Erythroblast (primary cell): ENCODE data around the gene TENT4B.

Experiments
- GATA1 ChIP-seq: IDR thresholded peaks from 2 replicates; pipeline ENCODE4 v1.6.1; 2011; ENCODE audit warnings: low read depth, mild to moderate bottlenecking, control low read depth, low read length, moderate library complexity
- POLR2A ChIP-seq: IDR thresholded peaks from 2 replicates; pipeline ENCODE4 v1.6.1; 2011; ENCODE audit warnings: mild to moderate bottlenecking, low read length

- TF ChIP-seq POLR2A (no peak), GATA1 (no peak)
These were observed 6.3 kb upstream of the TENT4B start for GRCh38 chr16:50146479-50147435.
